GM12864 (cell line): ENCODE measurements around the gene DNAJA1.
"Not testable (repeated sequence)": the region's sequence is repeated elsewhere in the genome, so short reads cannot be mapped to it uniquely, and the experiment has no call there.

Experiments used
- DNase-seq: peaks from one replicate; pipeline ENCODE4 v3.0.0-alpha.2; 2011; ENCODE audit warnings: low read depth
- H3K4me3 ChIP-seq: 2 replicates; pipeline ENCODE4 v1.5.1; 2011; ENCODE audit warnings: mild to moderate bottlenecking, low read depth, low read length, control low read depth
- CTCF ChIP-seq: IDR thresholded peaks from 2 replicates; pipeline ENCODE4 v1.5.1; 2011; ENCODE audit warnings: low read depth, mild to moderate bottlenecking, moderate library complexity, low read length, control low read depth, inconsistent platforms; ENCODE audit errors: missing control alignments

Gene DNAJA1

GRCh38 chr9:33081128-33081851 is 56.2 kb downstream of the DNAJA1 start:
- H3K4me3 ChIP-seq: no peak overlapping the region
- DNase-seq: peak; percentile 74
- peak; percentile 60 for TF ChIP-seq CTCF

GRCh38 chr9:33082128-33082527 is 57.1 kb downstream of the DNAJA1 start:
- TF ChIP-seq CTCF: no peak

GRCh38 chr9:33082538-33083326 is 57.7 kb downstream of the DNAJA1 start:
- no peak for TF ChIP-seq CTCF

More at GRCh38 chr9:33082128-33082527, 57.1 kb downstream of the DNAJA1 start:
- H3K4me3 ChIP-seq: no peak overlapping the region
- DNase-seq: no peak

GRCh38 chr9:33085672-33086071 is 60.6 kb downstream of the DNAJA1 start:
- H3K4me3 ChIP-seq, DNase-seq: not testable (repeated sequence)

More at GRCh38 chr9:33082538-33083326, 57.7 kb downstream of the DNAJA1 start:
- no peak for DNase-seq
- H3K4me3 ChIP-seq: no peak overlapping the region
